H9 (cell line): ENCODE measurements around the gene LOXHD1. TPM values are rescaled to one million over a fixed set of nuclear protein-coding genes. Genes with fewer than 3 reads are reported as not detected.

Experiments
- DNase-seq: peaks from one replicate; pipeline ENCODE4 v3.0.0-alpha.2; 2017
- H2AFZ ChIP-seq: one replicate; pipeline ENCODE4 v1.6.1; 2013; ENCODE audit warnings: mild to moderate bottlenecking, low read length, control low read depth, moderate library complexity
- H2AK5ac ChIP-seq: 2 replicates; pipeline ENCODE4 v1.6.1; 2013; ENCODE audit warnings: low read length, control low read depth, mixed read lengths; ENCODE audit not compliant: insufficient read length
- H2BK120ac ChIP-seq: one replicate; pipeline ENCODE4 v1.6.1; 2013; ENCODE audit warnings: low read depth, mild to moderate bottlenecking, low read length, control low read depth, inconsistent platforms; ENCODE audit not compliant: poor library complexity, severe bottlenecking
- H2BK12ac ChIP-seq: 2 replicates; pipeline ENCODE4 v1.6.1; 2013; ENCODE audit warnings: low read length, control low read depth, mixed read lengths, low read depth; ENCODE audit not compliant: insufficient read length
- H2BK15ac ChIP-seq: 2 replicates; pipeline ENCODE4 v1.6.1; 2013; ENCODE audit warnings: low read depth, low read length, control low read depth
- H2BK20ac ChIP-seq: one replicate; pipeline ENCODE4 v1.6.1; 2013; ENCODE audit warnings: low read depth, mild to moderate bottlenecking, low read length, control low read depth, inconsistent platforms; ENCODE audit not compliant: poor library complexity, severe bottlenecking
- H2BK5ac ChIP-seq: 2 replicates; pipeline ENCODE4 v1.6.1; 2013; ENCODE audit warnings: low read length, control low read depth, mixed read lengths; ENCODE audit not compliant: insufficient read length
- H3K14ac ChIP-seq: 2 replicates; pipeline ENCODE4 v1.6.1; 2013; ENCODE audit warnings: low read length, control low read depth; ENCODE audit not compliant: insufficient read depth
- H3K18ac ChIP-seq: 2 replicates; pipeline ENCODE4 v1.6.1; 2013; ENCODE audit warnings: low read depth, mild to moderate bottlenecking, mixed read lengths, low read length, control low read depth; ENCODE audit not compliant: insufficient read length
- H3K23ac ChIP-seq: 2 replicates; pipeline ENCODE4 v1.6.1; 2013; ENCODE audit warnings: low read length, control low read depth, mixed read lengths, low read depth; ENCODE audit not compliant: insufficient read length
- H3K23me2 ChIP-seq: 2 replicates; pipeline ENCODE4 v1.6.1; 2013; ENCODE audit warnings: low read depth, mild to moderate bottlenecking, mixed read lengths, low read length, control low read depth; ENCODE audit not compliant: insufficient read length, poor library complexity, severe bottlenecking
- H3K27ac ChIP-seq: 2 replicates; pipeline ENCODE4 v1.5.1; 2013; ENCODE audit warnings: low read length, control low read depth, mixed read lengths, low read depth; ENCODE audit not compliant: insufficient read length
- H3K27me3 ChIP-seq: 2 replicates; pipeline ENCODE4 v1.6.1; 2013; ENCODE audit warnings: low read length, control low read depth, inconsistent platforms; ENCODE audit not compliant: insufficient read depth
- H3K4ac ChIP-seq: 2 replicates; pipeline ENCODE4 v1.6.1; 2013; ENCODE audit warnings: low read depth, mild to moderate bottlenecking, control low read depth, inconsistent platforms, low read length, moderate library complexity
- H3K4me1 ChIP-seq: 2 replicates; pipeline ENCODE4 v1.6.1; 2013; ENCODE audit warnings: low read length, control low read depth, inconsistent platforms; ENCODE audit not compliant: insufficient read depth
- H3K4me2 ChIP-seq: 2 replicates; pipeline ENCODE4 v1.6.1; 2013; ENCODE audit warnings: low read length, control low read depth, mixed read lengths; ENCODE audit not compliant: insufficient read length, insufficient read depth
- H3K56ac ChIP-seq: 2 replicates; pipeline ENCODE4 v1.6.1; 2013; ENCODE audit warnings: low read depth, mild to moderate bottlenecking, mixed read lengths, low read length, control low read depth; ENCODE audit not compliant: insufficient read length
- H3K79me1 ChIP-seq: 2 replicates; pipeline ENCODE4 v1.6.1; 2013; ENCODE audit warnings: low read depth, mild to moderate bottlenecking, moderate library complexity, low read length, control low read depth, inconsistent platforms; ENCODE audit not compliant: insufficient read depth, poor library complexity, severe bottlenecking
- H3K79me2 ChIP-seq: 2 replicates; pipeline ENCODE4 v1.6.1; 2013; ENCODE audit warnings: low read length, control low read depth, inconsistent platforms; ENCODE audit not compliant: insufficient read depth
- H3K9ac ChIP-seq: 2 replicates; pipeline ENCODE4 v1.6.1; 2013; ENCODE audit warnings: low read length, control low read depth, mixed read lengths; ENCODE audit not compliant: insufficient read length; ENCODE audit errors: extremely low read depth
- H3K9me3 ChIP-seq: one replicate; pipeline ENCODE4 v1.6.1; 2013; ENCODE audit warnings: low read depth, low read length, inconsistent platforms; ENCODE audit not compliant: control insufficient read depth
- H3T11ph ChIP-seq: one replicate; pipeline ENCODE4 v1.6.1; 2013; ENCODE audit warnings: mild to moderate bottlenecking, low read length, control low read depth, inconsistent platforms
- H4K20me1 ChIP-seq: one replicate; pipeline ENCODE4 v1.6.1; 2013; ENCODE audit not compliant: control insufficient read depth, insufficient read length, insufficient read depth
- H4K5ac ChIP-seq: 2 replicates; pipeline ENCODE4 v1.6.1; 2013; ENCODE audit warnings: low read depth, mild to moderate bottlenecking, mixed read lengths, low read length, control low read depth; ENCODE audit not compliant: insufficient read length
- H4K8ac ChIP-seq: replicated peaks from 2 replicates; pipeline ENCODE4 v1.6.1; 2013; ENCODE audit warnings: low read length, control low read depth, mixed read lengths, low read depth; ENCODE audit not compliant: insufficient read length
- H4K91ac ChIP-seq: 2 replicates; pipeline ENCODE4 v1.6.1; 2013; ENCODE audit warnings: low read depth, mild to moderate bottlenecking, moderate library complexity, mixed read lengths, low read length, control low read depth; ENCODE audit not compliant: insufficient read length
- H3K27ac Mint-ChIP-seq, 3 experiments: 2 replicates in 2 of 3; 3 replicates in 1 of 3; pipeline ENCODE4 v1.8.0; 2020 to 2021; ENCODE audit warnings: mixed read lengths in 3 of 3, mild to moderate bottlenecking in 1 of 3, moderate library complexity in 1 of 3
- H3K27me3 Mint-ChIP-seq: 2 replicates; pipeline ENCODE4 v1.8.0; 2021; ENCODE audit warnings: low read depth, mild to moderate bottlenecking, moderate library complexity, mixed read lengths
- H3K36me3 Mint-ChIP-seq, 3 experiments: 2 replicates in 2 of 3; 3 replicates in 1 of 3; pipeline ENCODE4 v1.8.0; 2020 to 2021; ENCODE audit warnings: low read depth in 3 of 3, mixed read lengths in 3 of 3; ENCODE audit not compliant: insufficient read depth in 1 of 3
- H3K4me1 Mint-ChIP-seq, 2 experiments: 2 replicates each; pipeline ENCODE4 v1.8.0; 2020; ENCODE audit warnings: mixed read lengths in 2 of 2
- H3K4me3 Mint-ChIP-seq, 2 experiments: 2 replicates in 1 of 2; 3 replicates in 1 of 2; pipeline ENCODE4 v1.8.0; 2020 to 2021; ENCODE audit warnings: mild to moderate bottlenecking in 2 of 2, mixed read lengths in 2 of 2, moderate library complexity in 1 of 2
- H3K9me3 Mint-ChIP-seq, 2 experiments: 2 replicates in 1 of 2; 3 replicates in 1 of 2; pipeline ENCODE4 v1.8.0; 2020; ENCODE audit warnings: mild to moderate bottlenecking in 2 of 2, mixed read lengths in 2 of 2, moderate library complexity in 1 of 2
- CTCF ChIP-seq: fragments of 200-600 bp; sonication (generic); conservative IDR thresholded peaks from 3 replicates; pipeline ENCODE4 v1.8.0; 2021; ENCODE audit warnings: antibody characterized with exemption, mild to moderate bottlenecking
- WGBS: extraction: QIAGEN DNeasy Blood & Tissue Kit; methylation state at CpG from one replicate; pipeline ENCODE4 v1.1.7; 2013; ENCODE audit warnings: missing lambda C conversion rate, low lambda C conversion rate, mixed read lengths; ENCODE audit not compliant: insufficient read length; ENCODE audit errors: extremely low coverage; 5-methylcytosine and 5-hydroxymethylcytosine counted together
- total RNA-seq: library from RNA; stranded (reverse); gene quantifications from 2 replicates; pipeline ENCODE4 v1.2.1, GENCODE V29; 2021

The LOXHD1 gene
- total RNA-seq, 1 experiment from 2014 or later, result 0.07 TPM

GRCh38 chr18:46470714-46471113 is 186.3 kb downstream of the LOXHD1 start:
- no peak overlapping the region for H2BK20ac ChIP-seq
- no peaks in the 10 kb centered on the region for H3K27me3 ChIP-seq
- no peak overlapping the region for H4K8ac ChIP-seq
- H3K4me1 ChIP-seq, result peaks cover 2% of the 10 kb centered on the region; the same call in 1 of the 2 replicates
- no peak overlapping the region for H3K4ac ChIP-seq
- no peak overlapping the region for H2BK12ac ChIP-seq
- no CpG with 5 or more reads among the region's 3 CpGs for WGBS
- H2BK15ac ChIP-seq, result no peak overlapping the region
- no peak overlapping the region for H3K14ac ChIP-seq
- no peak overlapping the region for H2AK5ac ChIP-seq
- no peak overlapping the region for H3K23ac ChIP-seq
- no peak overlapping the region for H3T11ph ChIP-seq
- no peak overlapping the region for H4K5ac ChIP-seq
- no peak overlapping the region for H3K18ac ChIP-seq
- no peaks in the 10 kb centered on the region for H3K23me2 ChIP-seq
- H3K79me1 ChIP-seq, result no peaks in the 10 kb centered on the region
- H3K27me3 Mint-ChIP-seq, result no peaks in the 10 kb centered on the region; the same call in 1 of the 2 replicates
- no peak overlapping the region for H2AFZ ChIP-seq
- H3K4me2 ChIP-seq, result no peak overlapping the region
- H3K4me1 Mint-ChIP-seq, result peaks cover 34 to 37% of the 10 kb centered on the region in 2 experiments
- H4K20me1 ChIP-seq, result no peaks in the 10 kb centered on the region
- no peak overlapping the region for H4K91ac ChIP-seq
- H3K36me3 Mint-ChIP-seq, result no peaks in the 10 kb centered on the region
- DNase-seq, result no peak
- no peak overlapping the region for H2BK5ac ChIP-seq
- no peak overlapping the region for H3K27ac ChIP-seq
- H3K9me3 ChIP-seq, result no peaks in the 10 kb centered on the region
- H3K56ac ChIP-seq, result no peak overlapping the region
- no peaks in the 10 kb centered on the region for H3K79me2 ChIP-seq
- no peak overlapping the region for H3K4me3 Mint-ChIP-seq
- no peak for TF ChIP-seq CTCF
- no peaks in the 10 kb centered on the region for H3K9me3 Mint-ChIP-seq
- H2BK120ac ChIP-seq, result no peak overlapping the region
- H3K27ac Mint-ChIP-seq, result no peak overlapping the region
- no peak overlapping the region for H3K9ac ChIP-seq
